Liver (tissue), 9 donors: Measurements from ENCODE around the gene NFIA. TPM values are rescaled to one million over a fixed set of nuclear protein-coding genes. Genes with fewer than 3 reads are reported as not detected.

Experiments
- DNase-seq: peaks from one replicate; pipeline ENCODE4 v3.0.0-alpha.2; 2017; ENCODE audit warnings: low spot score
- H3K27ac ChIP-seq, 2 donors: one replicate each; pipeline ENCODE4 v1.7.0; 2013; ENCODE audit warnings: inconsistent platforms in 2 of 2, low read length in 2 of 2, control low read depth in 1 of 2, low read depth in 1 of 2, mild to moderate bottlenecking in 1 of 2
- H3K27me3 ChIP-seq, 4 donors: one replicate each; pipeline versions ENCODE4 v1.6.1 to v1.7.0; 2013; ENCODE audit warnings: low read length in 3 of 4, inconsistent platforms in 1 of 4, mild to moderate bottlenecking in 1 of 4, moderate library complexity in 1 of 4; ENCODE audit not compliant: control insufficient read depth in 4 of 4, insufficient read depth in 4 of 4
- H3K36me3 ChIP-seq, 4 donors: one replicate each; pipeline versions ENCODE4 v1.6.1 to v1.7.0; 2013; ENCODE audit warnings: low read length in 3 of 4, mild to moderate bottlenecking in 3 of 4, low read depth in 1 of 4, moderate library complexity in 1 of 4; ENCODE audit not compliant: control insufficient read depth in 4 of 4, insufficient read depth in 3 of 4
- H3K4me1 ChIP-seq, 4 donors: one replicate each; pipeline versions ENCODE4 v1.6.1 to v1.7.0; 2013; ENCODE audit warnings: low read length in 3 of 4, mild to moderate bottlenecking in 3 of 4, moderate library complexity in 1 of 4; ENCODE audit not compliant: control insufficient read depth in 4 of 4, insufficient read depth in 4 of 4
- H3K4me3 ChIP-seq, 3 donors: one replicate each; pipeline versions ENCODE4 v1.6.1 to v1.7.0; 2013; ENCODE audit warnings: low read length in 3 of 3, control low read depth in 1 of 3, low read depth in 1 of 3, mild to moderate bottlenecking in 1 of 3
- H3K9ac ChIP-seq, 2 donors: one replicate each; pipeline ENCODE4 v1.7.0; 2013; ENCODE audit warnings: low read length in 2 of 2, mild to moderate bottlenecking in 2 of 2, moderate library complexity in 2 of 2, control low read depth in 1 of 2, low read depth in 1 of 2
- H3K9me3 ChIP-seq, 4 donors: one replicate each; pipeline versions ENCODE4 v1.6.1 to v1.7.0; 2013; ENCODE audit warnings: low read length in 3 of 4; ENCODE audit not compliant: control insufficient read depth in 4 of 4
- EGR1 ChIP-seq, 2 donors: IDR thresholded peaks; 2 replicates each; pipeline ENCODE4 v1.6.1; 2016 to 2018; ENCODE audit warnings: antibody characterized with exemption in 2 of 2, low read depth in 2 of 2
- GABPA ChIP-seq, 2 donors: IDR thresholded peaks in 1 of 2; conservative IDR thresholded peaks in 1 of 2; 2 replicates each; pipeline ENCODE4 v1.6.1; 2016; ENCODE audit warnings: antibody characterized with exemption in 2 of 2, mild to moderate bottlenecking in 1 of 2, moderate library complexity in 1 of 2
- HNF4A ChIP-seq, 2 donors: conservative IDR thresholded peaks; 2 replicates each; pipeline ENCODE4 v1.6.1; 2016; ENCODE audit warnings: antibody characterized with exemption in 2 of 2, mild to moderate bottlenecking in 2 of 2
- HNF4G ChIP-seq: IDR thresholded peaks from 2 replicates; pipeline ENCODE4 v1.6.1; 2016; ENCODE audit warnings: antibody characterized with exemption
- JUND ChIP-seq, 2 donors: IDR thresholded peaks; 2 replicates each; pipeline ENCODE4 v1.6.1; 2016; ENCODE audit warnings: antibody characterized with exemption in 2 of 2
- NR2F2 ChIP-seq: IDR thresholded peaks from 2 replicates; pipeline ENCODE4 v1.6.1; 2016; ENCODE audit warnings: antibody characterized with exemption
- RAD21 ChIP-seq, 2 donors: IDR thresholded peaks; 2 replicates each; pipeline ENCODE4 v1.6.1; 2016; ENCODE audit warnings: antibody characterized with exemption in 2 of 2, mild to moderate bottlenecking in 2 of 2
- RXRA ChIP-seq, 2 donors: IDR thresholded peaks; 2 replicates each; pipeline ENCODE4 v1.6.1; 2017 to 2018; ENCODE audit warnings: antibody characterized with exemption in 2 of 2, mild to moderate bottlenecking in 1 of 2
- SP1 ChIP-seq: IDR thresholded peaks from 2 replicates; pipeline ENCODE4 v1.6.1; 2018; ENCODE audit warnings: antibody characterized with exemption, mild to moderate bottlenecking
- TAF1 ChIP-seq: conservative IDR thresholded peaks from 2 replicates; pipeline ENCODE4 v1.6.1; 2016; ENCODE audit warnings: antibody characterized with exemption, mild to moderate bottlenecking
- YY1 ChIP-seq: IDR thresholded peaks from 2 replicates; pipeline ENCODE4 v1.6.1; 2016; ENCODE audit warnings: antibody characterized with exemption, mild to moderate bottlenecking
- WGBS: extraction: QIAGEN DNeasy Blood & Tissue Kit; methylation state at CpG from one replicate; pipeline ENCODE4 v1.1.7; 2013; 5-methylcytosine and 5-hydroxymethylcytosine counted together
- polyA plus RNA-seq, 2 donors: library from polyadenylated mRNA; stranded (reverse) in 1 of 2; unstranded in 1 of 2; fragments of 200-250 nt in 1 of 2; fragments of >200 nt in 1 of 2; fragmentation: Nextera tagmentation in 1 of 2; extraction: Ambion mirVana in 1 of 2; gene quantifications; one replicate each; pipeline versions ENCODE4 v1.2.1 to v1.2.3, GENCODE V29; 2013 to 2015
- total RNA-seq, 2 donors: library from RNA; depleted of rRNA; stranded (reverse); fragments of >200 nt; gene quantifications; one replicate each; pipeline ENCODE4 v1.2.3, GENCODE V29; 2014
- TF ChIP-seq, protein P1 (sequence below): IDR thresholded peaks from 2 replicates; pipeline ENCODE4 v1.6.1; 2016; ENCODE audit warnings: antibody characterized with exemption
- TF ChIP-seq, protein P2 (sequence below): IDR thresholded peaks from 2 replicates; pipeline ENCODE4 v1.6.1; 2016; ENCODE audit warnings: antibody characterized with exemption
- TF ChIP-seq, protein P3 (sequence below): fragments of 150-350 bp; IDR thresholded peaks from 2 replicates; pipeline ENCODE4 v1.5.1; 2017; ENCODE audit warnings: improper control_type of control experiment, low read depth, low read length; ENCODE audit not compliant: missing input control
- TF ChIP-seq, protein P4 (sequence below): IDR thresholded peaks from 2 replicates; pipeline ENCODE4 v1.6.1; 2016; ENCODE audit warnings: antibody characterized with exemption
- TF ChIP-seq, protein P5 (sequence below): IDR thresholded peaks from 2 replicates; pipeline ENCODE4 v1.6.1; 2016; ENCODE audit warnings: antibody characterized with exemption, mild to moderate bottlenecking
- donor health status: healthy.
- donor health status: healthy.
- donor health status: healthy.
- donor health status: healthy.
- donor health status: healthy.

Gene NFIA
- total and polyA plus RNA-seq, 4 donors = 6.8 to 53.7 (median 22.2) TPM

DNA sequence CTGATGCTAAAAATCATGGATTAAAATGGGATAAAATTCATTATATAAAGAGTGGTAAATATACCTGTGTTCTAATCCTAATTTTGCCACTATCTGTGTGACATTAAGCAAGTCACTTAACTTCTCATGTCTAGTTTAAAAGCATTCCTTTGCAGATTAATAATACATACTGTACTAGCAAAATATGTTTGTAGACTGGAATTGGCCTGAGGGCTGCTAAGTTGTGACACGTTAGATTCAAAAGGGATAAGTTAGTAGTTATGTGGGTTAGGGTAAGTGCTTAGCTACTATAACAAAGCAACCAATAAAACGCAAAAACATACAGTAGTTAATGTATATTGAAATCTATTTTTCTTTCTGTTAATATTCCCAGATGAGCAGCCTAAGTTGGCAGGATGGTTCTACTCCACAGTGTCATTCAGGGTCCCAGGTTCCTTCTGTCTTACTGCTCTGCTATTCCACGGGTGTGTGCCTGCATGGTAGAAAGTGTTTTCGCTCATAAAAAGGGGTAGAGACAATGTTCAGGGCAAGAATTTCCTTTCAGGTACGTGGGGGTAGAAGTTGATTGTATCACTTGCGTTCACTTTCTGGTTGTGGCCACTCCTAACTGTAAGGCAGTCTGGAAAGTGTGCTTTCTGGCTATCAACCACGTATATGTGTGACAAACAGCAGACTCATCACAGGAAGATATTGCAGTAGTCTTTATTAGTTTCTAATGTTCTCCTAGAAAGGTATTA lies 239.8 kb downstream of the NFIA start:
- Histone ChIP-seq H3K27ac (no peak overlapping the region), H3K4me1 (peaks cover 4 to 32% (median 22%) of the 10 kb centered on the region in 4 donors), H3K9me3 (no peaks in the 10 kb centered on the region), H3K4me3 (no peak overlapping the region), H3K27me3 (no peaks in the 10 kb centered on the region), H3K36me3 (no peaks in the 10 kb centered on the region), H3K9ac (no peak overlapping the region)
- WGBS = 88% methylated on average over 7 of the region's 7 CpGs
- no peak for DNase-seq
- TF ChIP-seq EGR1 (IDR thresholded peaks at IDR 0.05; ENCODE audit: low read depth in 2 of 2) = no peak
- TF ChIP-seq RAD21 (IDR thresholded peaks at IDR 0.05) = no peak
- TF ChIP-seq, protein P1, sequence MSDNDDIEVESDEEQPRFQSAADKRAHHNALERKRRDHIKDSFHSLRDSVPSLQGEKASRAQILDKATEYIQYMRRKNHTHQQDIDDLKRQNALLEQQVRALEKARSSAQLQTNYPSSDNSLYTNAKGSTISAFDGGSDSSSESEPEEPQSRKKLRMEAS = no peak
- no peak for TF ChIP-seq HNF4G
- TF ChIP-seq JUND (IDR thresholded peaks at IDR 0.05) = no peak
- TF ChIP-seq NR2F2 = no peak
- TF ChIP-seq, protein P2, sequence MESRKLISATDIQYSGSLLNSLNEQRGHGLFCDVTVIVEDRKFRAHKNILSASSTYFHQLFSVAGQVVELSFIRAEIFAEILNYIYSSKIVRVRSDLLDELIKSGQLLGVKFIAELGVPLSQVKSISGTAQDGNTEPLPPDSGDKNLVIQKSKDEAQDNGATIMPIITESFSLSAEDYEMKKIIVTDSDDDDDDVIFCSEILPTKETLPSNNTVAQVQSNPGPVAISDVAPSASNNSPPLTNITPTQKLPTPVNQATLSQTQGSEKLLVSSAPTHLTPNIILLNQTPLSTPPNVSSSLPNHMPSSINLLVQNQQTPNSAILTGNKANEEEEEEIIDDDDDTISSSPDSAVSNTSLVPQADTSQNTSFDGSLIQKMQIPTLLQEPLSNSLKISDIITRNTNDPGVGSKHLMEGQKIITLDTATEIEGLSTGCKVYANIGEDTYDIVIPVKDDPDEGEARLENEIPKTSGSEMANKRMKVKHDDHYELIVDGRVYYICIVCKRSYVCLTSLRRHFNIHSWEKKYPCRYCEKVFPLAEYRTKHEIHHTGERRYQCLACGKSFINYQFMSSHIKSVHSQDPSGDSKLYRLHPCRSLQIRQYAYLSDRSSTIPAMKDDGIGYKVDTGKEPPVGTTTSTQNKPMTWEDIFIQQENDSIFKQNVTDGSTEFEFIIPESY = no peak
- TF ChIP-seq, protein P3, sequence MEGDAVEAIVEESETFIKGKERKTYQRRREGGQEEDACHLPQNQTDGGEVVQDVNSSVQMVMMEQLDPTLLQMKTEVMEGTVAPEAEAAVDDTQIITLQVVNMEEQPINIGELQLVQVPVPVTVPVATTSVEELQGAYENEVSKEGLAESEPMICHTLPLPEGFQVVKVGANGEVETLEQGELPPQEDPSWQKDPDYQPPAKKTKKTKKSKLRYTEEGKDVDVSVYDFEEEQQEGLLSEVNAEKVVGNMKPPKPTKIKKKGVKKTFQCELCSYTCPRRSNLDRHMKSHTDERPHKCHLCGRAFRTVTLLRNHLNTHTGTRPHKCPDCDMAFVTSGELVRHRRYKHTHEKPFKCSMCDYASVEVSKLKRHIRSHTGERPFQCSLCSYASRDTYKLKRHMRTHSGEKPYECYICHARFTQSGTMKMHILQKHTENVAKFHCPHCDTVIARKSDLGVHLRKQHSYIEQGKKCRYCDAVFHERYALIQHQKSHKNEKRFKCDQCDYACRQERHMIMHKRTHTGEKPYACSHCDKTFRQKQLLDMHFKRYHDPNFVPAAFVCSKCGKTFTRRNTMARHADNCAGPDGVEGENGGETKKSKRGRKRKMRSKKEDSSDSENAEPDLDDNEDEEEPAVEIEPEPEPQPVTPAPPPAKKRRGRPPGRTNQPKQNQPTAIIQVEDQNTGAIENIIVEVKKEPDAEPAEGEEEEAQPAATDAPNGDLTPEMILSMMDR = no peak
- no peak for TF ChIP-seq TAF1
- TF ChIP-seq GABPA (IDR thresholded peaks at IDR 0.05 in 1 of 2, conservative IDR thresholded peaks at IDR 0.05 in 1 of 2) = no peak
- TF ChIP-seq, protein P4, sequence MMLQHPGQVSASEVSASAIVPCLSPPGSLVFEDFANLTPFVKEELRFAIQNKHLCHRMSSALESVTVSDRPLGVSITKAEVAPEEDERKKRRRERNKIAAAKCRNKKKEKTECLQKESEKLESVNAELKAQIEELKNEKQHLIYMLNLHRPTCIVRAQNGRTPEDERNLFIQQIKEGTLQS = no peak
- TF ChIP-seq, protein P5, sequence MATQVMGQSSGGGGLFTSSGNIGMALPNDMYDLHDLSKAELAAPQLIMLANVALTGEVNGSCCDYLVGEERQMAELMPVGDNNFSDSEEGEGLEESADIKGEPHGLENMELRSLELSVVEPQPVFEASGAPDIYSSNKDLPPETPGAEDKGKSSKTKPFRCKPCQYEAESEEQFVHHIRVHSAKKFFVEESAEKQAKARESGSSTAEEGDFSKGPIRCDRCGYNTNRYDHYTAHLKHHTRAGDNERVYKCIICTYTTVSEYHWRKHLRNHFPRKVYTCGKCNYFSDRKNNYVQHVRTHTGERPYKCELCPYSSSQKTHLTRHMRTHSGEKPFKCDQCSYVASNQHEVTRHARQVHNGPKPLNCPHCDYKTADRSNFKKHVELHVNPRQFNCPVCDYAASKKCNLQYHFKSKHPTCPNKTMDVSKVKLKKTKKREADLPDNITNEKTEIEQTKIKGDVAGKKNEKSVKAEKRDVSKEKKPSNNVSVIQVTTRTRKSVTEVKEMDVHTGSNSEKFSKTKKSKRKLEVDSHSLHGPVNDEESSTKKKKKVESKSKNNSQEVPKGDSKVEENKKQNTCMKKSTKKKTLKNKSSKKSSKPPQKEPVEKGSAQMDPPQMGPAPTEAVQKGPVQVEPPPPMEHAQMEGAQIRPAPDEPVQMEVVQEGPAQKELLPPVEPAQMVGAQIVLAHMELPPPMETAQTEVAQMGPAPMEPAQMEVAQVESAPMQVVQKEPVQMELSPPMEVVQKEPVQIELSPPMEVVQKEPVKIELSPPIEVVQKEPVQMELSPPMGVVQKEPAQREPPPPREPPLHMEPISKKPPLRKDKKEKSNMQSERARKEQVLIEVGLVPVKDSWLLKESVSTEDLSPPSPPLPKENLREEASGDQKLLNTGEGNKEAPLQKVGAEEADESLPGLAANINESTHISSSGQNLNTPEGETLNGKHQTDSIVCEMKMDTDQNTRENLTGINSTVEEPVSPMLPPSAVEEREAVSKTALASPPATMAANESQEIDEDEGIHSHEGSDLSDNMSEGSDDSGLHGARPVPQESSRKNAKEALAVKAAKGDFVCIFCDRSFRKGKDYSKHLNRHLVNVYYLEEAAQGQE = no peak
- TF ChIP-seq RXRA (IDR thresholded peaks at IDR 0.05) = no peak
- TF ChIP-seq YY1 = no peak
- no peak for TF ChIP-seq SP1
- no peak for TF ChIP-seq HNF4A (conservative IDR thresholded peaks at IDR 0.05)
